WTC11 (cell line): ENCODE results near the gene ELN. TPM values are rescaled to one million over a fixed set of nuclear protein-coding genes. Genes with fewer than 3 reads are reported as not detected.

Source experiments
- ATAC-seq: fragments of 200-7000 bp; cut with Tn5 transposase; 2 replicates; pipeline ENCODE4 v1.10.0; 2021; ENCODE audit warnings: mild to moderate bottlenecking, moderate library complexity
- Bru-seq: library from RNA; stranded (reverse); fragments of 400-500 nt; gene quantifications from one replicate; lab custom pipeline; 2021; lab: Mats Ljungman, UMichigan
- CTCF ChIA-PET: fragments of 300-600 bp; sonication (Branson Sonifier 250); formaldehyde crosslinking; loops from one replicate; lab custom pipeline; 2021; ENCODE audit warnings: antibody characterized with exemption; lab: Charles Lee
- POLR2A ChIA-PET: fragments of 350-600 bp; sonication (Branson Sonifier 250); formaldehyde crosslinking; loops from one replicate; lab custom pipeline; 2021; ENCODE audit warnings: antibody characterized with exemption; lab: Charles Lee
- DNase-seq: peaks from one replicate; pipeline ENCODE4 v3.0.0; 2021; ENCODE audit warnings: low spot score
- H3K27ac Mint-ChIP-seq: 2 replicates; pipeline ENCODE4 v1.8.0; 2021; ENCODE audit warnings: mixed read lengths
- H3K27me3 Mint-ChIP-seq: 2 replicates; pipeline ENCODE4 v1.8.0; 2021; ENCODE audit warnings: low read depth, mild to moderate bottlenecking, moderate library complexity, mixed read lengths
- H3K36me3 Mint-ChIP-seq: 2 replicates; pipeline ENCODE4 v1.8.0; 2021; ENCODE audit warnings: mixed read lengths
- H3K4me1 Mint-ChIP-seq: 2 replicates; pipeline ENCODE4 v1.8.0; 2022; ENCODE audit warnings: mixed read lengths
- H3K4me3 Mint-ChIP-seq: 2 replicates; pipeline ENCODE4 v1.8.0; 2021; ENCODE audit warnings: mild to moderate bottlenecking, moderate library complexity, mixed read lengths
- H3K9me3 Mint-ChIP-seq: 2 replicates; pipeline ENCODE4 v1.8.0; 2021; ENCODE audit warnings: mixed read lengths
- AR ChIP-seq: fragments of 250-450 bp; sonication (Bioruptor Pico); IDR thresholded peaks from 2 replicates; pipeline ENCODE4 v1.9.0; 2021; ENCODE audit warnings: mild to moderate bottlenecking
- ATF3 ChIP-seq: sonication (generic); formaldehyde crosslinking; conservative IDR thresholded peaks from 2 replicates; pipeline ENCODE4 v1.8.1; 2022; ENCODE audit warnings: mild to moderate bottlenecking, missing genetic modification reagents
- ATF6 ChIP-seq: sonication (generic); formaldehyde crosslinking; IDR thresholded peaks from 2 replicates; pipeline ENCODE4 v1.8.1; 2023; ENCODE audit warnings: mild to moderate bottlenecking, missing genetic modification reagents
- CBFB ChIP-seq: sonication (generic); formaldehyde crosslinking; IDR thresholded peaks from 2 replicates; pipeline ENCODE4 v1.8.1; 2022; ENCODE audit warnings: mild to moderate bottlenecking, low read depth, missing genetic modification reagents
- ELF4 ChIP-seq: sonication (generic); formaldehyde crosslinking; IDR thresholded peaks from 2 replicates; pipeline ENCODE4 v1.8.1; 2022; ENCODE audit warnings: low read depth, mild to moderate bottlenecking, moderate library complexity, missing genetic modification reagents
- EMX1 ChIP-seq: fragments of 250-450 bp; sonication (Bioruptor Pico); IDR thresholded peaks from 2 replicates; pipeline ENCODE4 v1.8.0; 2021; ENCODE audit warnings: mild to moderate bottlenecking
- ETV6 ChIP-seq: sonication (generic); formaldehyde crosslinking; IDR thresholded peaks from 2 replicates; pipeline ENCODE4 v1.8.1; 2022; ENCODE audit warnings: mild to moderate bottlenecking, missing genetic modification reagents
- FOXP4 ChIP-seq: sonication (generic); formaldehyde crosslinking; IDR thresholded peaks from 2 replicates; pipeline ENCODE4 v1.8.0; 2022; ENCODE audit warnings: mild to moderate bottlenecking, missing genetic modification reagents
- KAT7 ChIP-seq: sonication (generic); formaldehyde crosslinking; IDR thresholded peaks from 2 replicates; pipeline ENCODE4 v1.8.1; 2023; ENCODE audit warnings: missing genetic modification reagents, mild to moderate bottlenecking, borderline replicate concordance
- MAX ChIP-seq: sonication (generic); formaldehyde crosslinking; IDR thresholded peaks from 2 replicates; pipeline ENCODE4 v1.8.0; 2022; ENCODE audit warnings: mild to moderate bottlenecking, missing genetic modification reagents
- NFE2L1 ChIP-seq: sonication (generic); formaldehyde crosslinking; IDR thresholded peaks from 2 replicates; pipeline ENCODE4 v1.8.1; 2023; ENCODE audit warnings: missing genetic modification reagents
- NR2C2 ChIP-seq: sonication (generic); formaldehyde crosslinking; IDR thresholded peaks from 2 replicates; pipeline ENCODE4 v1.8.0; 2022; ENCODE audit warnings: mild to moderate bottlenecking, missing genetic modification reagents
- OVOL2 ChIP-seq: fragments of 250-450 bp; sonication (Bioruptor Pico); IDR thresholded peaks from 2 replicates; pipeline ENCODE4 v1.9.0; 2021; ENCODE audit warnings: mild to moderate bottlenecking, borderline replicate concordance
- SOX15 ChIP-seq: fragments of 250-450 bp; sonication (Bioruptor Pico); IDR thresholded peaks from 2 replicates; pipeline ENCODE4 v1.9.0; 2021; ENCODE audit warnings: mild to moderate bottlenecking
- SP1 ChIP-seq: sonication (generic); formaldehyde crosslinking; conservative IDR thresholded peaks from 2 replicates; pipeline ENCODE4 v1.8.1; 2022; ENCODE audit warnings: missing genetic modification reagents
- ZBTB21 ChIP-seq: sonication (generic); formaldehyde crosslinking; IDR thresholded peaks from 2 replicates; pipeline ENCODE4 v1.8.1; 2023; ENCODE audit warnings: mild to moderate bottlenecking, missing genetic modification reagents, borderline replicate concordance
- ZNF138 ChIP-seq: sonication (generic); formaldehyde crosslinking; conservative IDR thresholded peaks from 2 replicates; pipeline ENCODE4 v1.8.1; 2022; ENCODE audit warnings: mild to moderate bottlenecking, moderate library complexity, missing genetic modification reagents
- ZNF281 ChIP-seq: sonication (generic); formaldehyde crosslinking; IDR thresholded peaks from 2 replicates; pipeline ENCODE4 v1.8.0; 2023; ENCODE audit warnings: mild to moderate bottlenecking, missing genetic modification reagents
- ZNF317 ChIP-seq: sonication (generic); formaldehyde crosslinking; IDR thresholded peaks from 2 replicates; pipeline ENCODE4 v1.8.1; 2023; ENCODE audit warnings: low read depth, mild to moderate bottlenecking, moderate library complexity, missing genetic modification reagents, borderline replicate concordance
- long read RNA-seq, 3 experiments: library from RNA in 1 of 3; library from capped mRNA in 1 of 3; library from polyadenylated mRNA in 1 of 3; unstranded in 2 of 3; stranded (forward) in 1 of 3; transcript quantifications; one replicate each; pipeline ENCODE4 v2.0.0, GENCODE V29; 2021
- total RNA-seq: library from RNA; stranded (reverse); gene quantifications from 3 replicates; pipeline ENCODE4 v1.2.3, GENCODE V29; 2021

ELN gene
- total RNA-seq (3.3 to 5.4 TPM (median 3.9 TPM) in 3 replicates), Bru-seq, nascent RNA (percentile 16 among the genes with signal in this experiment)
- long read RNA-seq, experiment 1, partial matches to known transcripts: 2 of 8 reads
- long read RNA-seq, experiment 1, other reads (novel, unspliced or antisense): 4 of 8 reads
- long read RNA-seq, experiment 2, partial matches to known transcripts: 0 of 3 reads
- long read RNA-seq, experiment 2, other reads (novel, unspliced or antisense): 3 of 3 reads
- long read RNA-seq, experiment 3, partial matches to known transcripts: 0 of 3 reads
- long read RNA-seq, experiment 3, other reads (novel, unspliced or antisense): 3 of 3 reads

GRCh38 chr7:74027683-74028320 is at the start of gene ELN:
ELN (plus strand) TSS chr7:74028173; CDS start chr7:74028188, 15 bp downstream.
- no peak for DNase-seq
- Mint-ChIP-seq H3K27ac (no peak within 1 kb of the TSS; the same call in 1 of the 2 replicates), H3K4me3 (no peak within 1 kb of the TSS; the same call in 1 of the 2 replicates), H3K9me3 (no peaks in the 10 kb centered on the region), H3K4me1 (peaks cover 38% of the 10 kb centered on the region), H3K36me3 (no peaks in the 10 kb centered on the region), H3K27me3 (peaks cover 10% of the 10 kb centered on the region)
- ChIA-PET POLR2A (interaction anchor here (1.9 kb wide), 1 partner anchor 10 kb away, joined by 6 read pairs; no protein-coding TSS in a partner anchor), CTCF (interaction anchor here (0.9 to 5.1 kb wide), 21 partner anchors 13 to 352 kb away, joined by 3 to 122 read pairs (median 13); partner anchors contain the start of genes LIMK1 and METTL27)
- ATAC-seq: peak; percentile 7
- TF ChIP-seq ZBTB21 (CRISPR knock-in tag) (no peak), NR2C2 (no peak), ETV6 (CRISPR knock-in tag) (no peak), NFE2L1 (CRISPR knock-in tag) (no peak), AR (CRISPR knock-in tag) (no peak), CBFB (CRISPR knock-in tag) (no peak), FOXP4 (CRISPR knock-in tag) (no peak)

- ATAC-seq (peak; percentile 97), DNase-seq (peak; percentile 83)
- ChIA-PET CTCF (interaction anchor here (0.5 to 2.4 kb wide), 44 partner anchors 9 to 424 kb away, joined by 3 to 35 read pairs (median 4); partner anchors contain the start of genes ABHD11 and METTL27), POLR2A (no interaction called here)
- H3K27me3 Mint-ChIP-seq: no peaks in the 10 kb centered on the region; the same call in 1 of the 2 replicates
- H3K36me3 Mint-ChIP-seq: no peaks in the 10 kb centered on the region
- H3K4me1 Mint-ChIP-seq: no peaks in the 10 kb centered on the region
- H3K9me3 Mint-ChIP-seq: no peaks in the 10 kb centered on the region
- 0 out of 2 replicates have a peak overlapping the region, but pooled peaks have one; percentile 63 for H3K27ac Mint-ChIP-seq
- no peak overlapping the region for H3K4me3 Mint-ChIP-seq
- no peak for TF ChIP-seq ATF6 (CRISPR knock-in tag)
- no peak for TF ChIP-seq OVOL2
- no peak for TF ChIP-seq EMX1 (CRISPR knock-in tag)
- no peak for TF ChIP-seq ZNF281
- TF ChIP-seq SP1 (CRISPR knock-in tag): peak; percentile 40; the same call in 1 of the 2 replicates
- no peak for TF ChIP-seq ATF3 (CRISPR knock-in tag)
- TF ChIP-seq KAT7: no peak
- no peak for TF ChIP-seq NR2C2
- no peak for TF ChIP-seq ZNF138 (CRISPR knock-in tag)
- no peak for TF ChIP-seq SOX15
- TF ChIP-seq ELF4 (CRISPR knock-in tag): no peak
- peak; percentile 65; the same call in 1 of the 2 replicates for TF ChIP-seq MAX (CRISPR knock-in tag)
- no peak for TF ChIP-seq ZNF317
These were observed 49.1 kb upstream of the ELN start for GRCh38 chr7:73978661-73979563.
